HG02759 (cell line): Measurements from ENCODE around the gene DENND1B.
"Not testable (repeated sequence)": the region's sequence is repeated elsewhere in the genome, so short reads cannot be mapped to it uniquely, and the experiment has no call there.

Source experiments
- ATAC-seq: cut with Tn5 transposase; IDR thresholded peaks from one replicate; pipeline ENCODE4 v1.9.1; 2021; ENCODE audit warnings: mild to moderate bottlenecking, moderate library complexity; ENCODE audit not compliant: unreplicated experiment

DENND1B gene

GRCh38 chr1:197572169-197572568, 203.1 kb downstream of the DENND1B start:
- ATAC-seq: no peak

- ATAC-seq: no peak
These were observed 207.8 kb downstream of the DENND1B start for GRCh38 chr1:197567442-197567841.

GRCh38 chr1:197561041-197561440, 214.2 kb downstream of the DENND1B start:
- no peak for ATAC-seq

- ATAC-seq: no peak
These were observed 215.6 kb downstream of the DENND1B start for GRCh38 chr1:197559655-197560054.

GRCh38 chr1:197559244-197559643, 216.0 kb downstream of the DENND1B start:
- ATAC-seq: no peak

GRCh38 chr1:197557302-197557701, 218.0 kb downstream of the DENND1B start:
- no peak for ATAC-seq

- no peak for ATAC-seq
These were observed 222.0 kb downstream of the DENND1B start for GRCh38 chr1:197553281-197553680.

GRCh38 chr1:197546989-197547388, 228.3 kb downstream of the DENND1B start:
- ATAC-seq: no peak

GRCh38 chr1:197544553-197544952, 230.7 kb downstream of the DENND1B start:
- no peak for ATAC-seq

GRCh38 chr1:197544130-197544529, 231.2 kb downstream of the DENND1B start:
- ATAC-seq: no peak

GRCh38 chr1:197541411-197541810, 233.9 kb downstream of the DENND1B start:
- no peak for ATAC-seq

GRCh38 chr1:197526736-197527371, 248.4 kb downstream of the DENND1B start:
- ATAC-seq: no peak

- ATAC-seq: peak; percentile 74
These were observed 254.1 kb downstream of the DENND1B start for GRCh38 chr1:197521118-197521739.

GRCh38 chr1:197519741-197520334, 255.4 kb downstream of the DENND1B start:
- ATAC-seq: no peak

- no peak for ATAC-seq
These were observed 259.9 kb downstream of the DENND1B start for GRCh38 chr1:197515421-197515820.

- no peak for ATAC-seq
These were observed 264.4 kb downstream of the DENND1B start for GRCh38 chr1:197510691-197511378.

- ATAC-seq: no peak
These were observed 278.6 kb downstream of the DENND1B start for GRCh38 chr1:197496722-197497121.

GRCh38 chr1:197491505-197491904, 283.8 kb downstream of the DENND1B start:
- not testable (repeated sequence) for ATAC-seq

- no peak for ATAC-seq
These were observed 288.3 kb downstream of the DENND1B start for GRCh38 chr1:197486946-197487345.

GRCh38 chr1:197485790-197486189, 289.5 kb downstream of the DENND1B start:
- ATAC-seq: no peak

GRCh38 chr1:197481101-197481500, 294.2 kb downstream of the DENND1B start:
- ATAC-seq: no peak

- no peak for ATAC-seq
These were observed 294.8 kb downstream of the DENND1B start for GRCh38 chr1:197480446-197480845.
